ENCODE results near the gene CASQ2. TPM values are rescaled to one million over a fixed set of nuclear protein-coding genes. Genes with fewer than 3 reads are reported as not detected.

Gene CASQ2
- total RNA-seq, 2 donors from 2014 or later, result 673 to 1,066 TPM

GRCh38 chr1:115762779-115763178 lies 5.7 kb downstream of the CASQ2 start:
- Histone ChIP-seq H3K9me3 (no peaks in the 10 kb centered on the region), H3K36me3 (peaks cover 24% of the 10 kb centered on the region), H3K27me3 (no peaks in the 10 kb centered on the region), H3K27ac (peak overlapping the region; percentile 2 to 39), H3K4me1 (peaks cover 0 to 27% of the 10 kb centered on the region in 2 donors), H3K4me3 (no peak overlapping the region)
- no peak for TF ChIP-seq CTCF (IDR thresholded peaks at IDR 0.05)
- no peak for DNase-seq (ENCODE audit: low spot score)

- Histone ChIP-seq H3K9me3 (no peaks in the 10 kb centered on the region), H3K27me3 (no peaks in the 10 kb centered on the region), H3K36me3 (peaks cover 24% of the 10 kb centered on the region), H3K4me1 (peaks cover 0 to 38% of the 10 kb centered on the region in 2 donors), H3K4me3 (no peak overlapping the region), H3K27ac (no peak overlapping the region)
- no peak for TF ChIP-seq CTCF (IDR thresholded peaks at IDR 0.05)
- no peak for DNase-seq (ENCODE audit: low spot score)
These were observed 6.8 kb downstream of the CASQ2 start for GRCh38 chr1:115761601-115762302.

GRCh38 chr1:115757856-115758255 lies 10.7 kb downstream of the CASQ2 start:
- no peak for DNase-seq (ENCODE audit: low spot score)
- Histone ChIP-seq H3K4me1 (peaks cover 0 to 58% of the 10 kb centered on the region in 2 donors), H3K27me3 (no peaks in the 10 kb centered on the region), H3K4me3 (no peak overlapping the region), H3K9me3 (no peaks in the 10 kb centered on the region), H3K36me3 (peaks cover 24% of the 10 kb centered on the region), H3K27ac (peak overlapping the region; percentile 82)
- TF ChIP-seq CTCF (IDR thresholded peaks at IDR 0.05), result no peak

- TF ChIP-seq CTCF (IDR thresholded peaks at IDR 0.05), result no peak
- Histone ChIP-seq H3K27me3 (no peaks in the 10 kb centered on the region), H3K4me1 (peaks cover 0 to 63% of the 10 kb centered on the region in 2 donors), H3K4me3 (no peak overlapping the region), H3K36me3 (peaks cover 24% of the 10 kb centered on the region), H3K9me3 (no peaks in the 10 kb centered on the region), H3K27ac (peak overlapping the region; percentile 82)
- no peak for DNase-seq (ENCODE audit: low spot score)
These were observed 11.2 kb downstream of the CASQ2 start for GRCh38 chr1:115757326-115757725.

- no peak overlapping the region for H3K4me3 ChIP-seq
- peaks cover 20% of the 10 kb centered on the region for H3K36me3 ChIP-seq
- no peaks in the 10 kb centered on the region for H3K27me3 ChIP-seq
- no peak for TF ChIP-seq CTCF (IDR thresholded peaks at IDR 0.05)
- H3K9me3 ChIP-seq, result no peaks in the 10 kb centered on the region
- peak overlapping the region; percentile 82 for H3K27ac ChIP-seq
- peaks cover 0 to 68% of the 10 kb centered on the region in 2 donors for H3K4me1 ChIP-seq
- DNase-seq (ENCODE audit: low spot score), result no peak
These were observed 12.8 kb downstream of the CASQ2 start for GRCh38 chr1:115755456-115756370.
